ENCODE data around the gene GPR152. TPM values are rescaled to one million over a fixed set of nuclear protein-coding genes. Genes with fewer than 3 reads are reported as not detected.

The GPR152 gene, protein sequence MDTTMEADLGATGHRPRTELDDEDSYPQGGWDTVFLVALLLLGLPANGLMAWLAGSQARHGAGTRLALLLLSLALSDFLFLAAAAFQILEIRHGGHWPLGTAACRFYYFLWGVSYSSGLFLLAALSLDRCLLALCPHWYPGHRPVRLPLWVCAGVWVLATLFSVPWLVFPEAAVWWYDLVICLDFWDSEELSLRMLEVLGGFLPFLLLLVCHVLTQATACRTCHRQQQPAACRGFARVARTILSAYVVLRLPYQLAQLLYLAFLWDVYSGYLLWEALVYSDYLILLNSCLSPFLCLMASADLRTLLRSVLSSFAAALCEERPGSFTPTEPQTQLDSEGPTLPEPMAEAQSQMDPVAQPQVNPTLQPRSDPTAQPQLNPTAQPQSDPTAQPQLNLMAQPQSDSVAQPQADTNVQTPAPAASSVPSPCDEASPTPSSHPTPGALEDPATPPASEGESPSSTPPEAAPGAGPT
- not detected in 2 replicates for total RNA-seq

DNA sequence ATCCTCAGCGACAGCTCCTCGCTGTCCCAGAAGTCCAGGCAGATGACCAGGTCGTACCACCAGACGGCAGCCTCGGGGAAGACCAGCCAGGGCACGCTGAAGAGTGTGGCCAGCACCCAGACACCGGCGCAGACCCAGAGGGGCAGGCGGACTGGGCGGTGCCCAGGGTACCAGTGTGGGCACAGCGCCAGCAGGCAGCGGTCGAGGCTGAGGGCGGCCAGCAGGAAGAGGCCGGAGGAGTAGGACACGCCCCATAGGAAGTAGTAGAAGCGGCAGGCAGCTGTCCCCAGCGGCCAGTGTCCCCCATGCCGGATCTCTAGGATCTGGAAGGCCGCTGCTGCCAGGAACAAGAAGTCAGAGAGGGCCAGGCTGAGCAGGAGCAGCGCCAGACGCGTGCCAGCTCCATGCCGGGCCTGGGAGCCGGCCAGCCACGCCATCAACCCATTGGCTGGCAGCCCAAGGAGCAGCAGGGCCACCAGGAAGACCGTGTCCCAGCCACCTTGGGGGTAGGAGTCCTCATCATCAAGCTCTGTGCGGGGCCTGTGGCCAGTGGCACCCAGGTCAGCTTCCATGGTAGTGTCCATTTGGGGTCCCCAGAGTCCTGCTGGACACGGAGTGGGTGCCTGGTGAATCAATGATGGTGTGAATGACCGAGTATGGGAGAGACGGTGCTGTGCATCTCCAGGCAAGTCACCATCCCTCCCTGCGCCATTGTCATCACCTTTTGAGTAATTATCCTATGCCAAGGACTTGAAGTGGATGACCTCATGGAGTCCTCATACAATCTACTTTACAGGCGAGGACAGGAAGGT lies at the start of gene GPR152:
Gene GPR152 (minus strand): TSS at position 589 of the 812 bp plus-strand sequence. CDS start 5 bp downstream, at position 584.
- no peak for DNase-seq (ENCODE audit: low read depth, low spot score)

DNA sequence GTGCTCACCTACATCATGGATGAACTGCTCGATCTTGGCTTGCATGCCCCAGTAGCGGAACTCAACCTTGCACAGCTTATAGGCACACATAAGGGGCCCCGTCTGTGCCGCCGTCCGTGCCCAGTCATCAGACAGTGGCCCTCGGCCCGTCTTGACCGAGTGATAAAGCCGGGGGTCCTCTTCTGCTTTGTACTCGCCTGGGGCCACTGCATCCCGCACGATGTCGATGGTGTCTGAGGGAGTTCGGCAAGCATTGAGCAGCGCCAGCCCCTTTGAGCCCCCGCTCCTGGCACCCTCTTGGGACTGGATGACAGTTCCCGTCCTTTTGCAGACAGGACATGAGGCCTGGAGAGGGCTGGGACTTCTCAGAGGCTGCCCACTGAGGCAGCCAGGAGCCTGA lies 49.3 kb upstream of the GPR152 start:
- no peak for DNase-seq (ENCODE audit: low read depth, low spot score)

DNA sequence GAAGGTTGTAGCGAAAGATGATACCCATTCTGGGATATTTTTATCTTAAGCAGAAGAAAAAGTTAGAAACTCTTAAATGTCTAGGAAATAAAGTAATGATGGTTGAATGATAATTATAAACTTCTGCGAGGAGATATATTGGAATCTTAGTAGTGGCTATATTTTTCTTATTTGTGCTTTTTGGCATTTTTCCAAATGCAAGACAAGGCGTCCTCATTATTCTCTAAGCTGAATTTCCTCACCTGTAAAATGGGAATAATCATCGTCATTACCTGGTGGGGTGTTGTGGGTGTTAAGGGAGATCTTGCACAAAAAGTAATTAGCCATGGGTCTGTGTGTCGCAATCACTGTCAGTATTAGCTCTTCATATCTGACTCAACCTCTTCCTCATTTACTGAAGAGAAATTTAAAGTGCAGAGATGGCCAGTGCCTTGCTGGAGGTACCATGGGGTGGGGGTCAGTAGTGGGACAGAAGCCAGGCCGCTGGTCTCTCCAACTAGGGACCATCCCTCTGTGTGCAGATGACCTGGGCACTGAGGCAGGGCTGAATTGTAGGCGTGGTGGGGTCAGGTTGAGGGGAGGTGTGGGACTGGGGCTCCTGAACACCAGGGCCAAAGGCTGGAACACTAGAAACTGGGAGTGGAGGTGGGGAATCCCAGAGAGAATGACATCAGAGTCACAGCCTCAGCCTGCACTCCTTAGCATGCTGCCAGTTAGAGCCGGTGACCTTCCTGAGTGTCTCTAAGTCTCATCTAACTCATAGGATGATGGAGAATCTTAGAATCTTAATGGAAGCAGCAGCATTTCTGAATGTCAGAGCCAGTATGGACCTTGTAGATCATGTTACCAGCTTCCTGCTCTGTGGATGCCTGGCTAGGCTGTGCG lies 48.5 kb upstream of the GPR152 start:
- DNase-seq (ENCODE audit: low read depth, low spot score), result no peak

DNA sequence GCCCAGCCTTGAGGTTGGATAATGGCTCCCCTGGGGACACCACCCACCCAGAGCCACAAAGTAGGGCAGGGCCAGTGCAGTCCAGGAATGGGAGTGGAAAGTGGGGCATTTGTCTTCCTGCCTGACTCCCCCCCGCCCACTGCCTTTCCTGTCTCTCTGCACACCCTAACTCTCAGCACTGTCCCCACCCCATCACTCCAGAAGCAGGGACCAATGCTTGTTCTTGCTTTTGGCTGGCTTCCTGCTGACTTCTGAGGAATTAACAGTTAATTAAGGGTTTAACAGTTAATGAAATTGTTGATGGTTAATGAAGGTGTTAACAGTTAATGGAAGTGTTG lies 47.9 kb upstream of the GPR152 start:
- no peak for DNase-seq (ENCODE audit: low read depth, low spot score)

DNA sequence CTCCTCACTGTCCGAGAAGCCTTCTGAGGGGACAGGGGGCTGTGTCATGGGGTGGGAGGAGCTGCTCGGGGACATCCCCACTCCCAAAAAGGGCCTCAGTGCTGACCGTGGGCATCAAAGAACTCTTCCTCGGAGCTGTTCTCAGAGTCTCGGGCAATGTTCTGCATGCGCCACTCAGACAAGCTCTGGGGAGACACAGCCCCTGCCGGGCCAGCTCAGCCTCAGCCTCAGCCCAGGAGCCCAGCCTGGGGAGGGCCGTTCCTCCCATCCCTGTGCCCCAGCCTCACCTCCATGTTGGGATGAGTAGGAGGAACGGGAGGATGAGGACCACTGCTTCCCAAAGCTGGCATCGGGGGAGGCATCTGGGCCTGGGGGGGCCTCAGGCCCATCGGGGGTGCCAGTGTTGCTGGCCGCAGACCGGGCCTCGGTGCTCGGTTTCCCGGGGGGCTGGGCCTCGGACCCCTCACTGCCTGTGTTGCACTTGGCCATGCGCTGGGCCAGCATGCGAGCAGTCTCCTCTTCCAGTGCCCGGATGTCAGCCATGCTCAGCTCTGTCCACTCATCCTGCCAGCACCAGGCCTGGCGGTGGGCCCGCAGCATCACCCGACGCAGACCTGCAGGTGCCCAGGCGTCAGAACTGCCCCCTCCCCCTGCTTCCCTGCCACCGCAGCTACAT lies 47.4 kb upstream of the GPR152 start:
- DNase-seq (ENCODE audit: low read depth, low spot score), result no peak

DNA sequence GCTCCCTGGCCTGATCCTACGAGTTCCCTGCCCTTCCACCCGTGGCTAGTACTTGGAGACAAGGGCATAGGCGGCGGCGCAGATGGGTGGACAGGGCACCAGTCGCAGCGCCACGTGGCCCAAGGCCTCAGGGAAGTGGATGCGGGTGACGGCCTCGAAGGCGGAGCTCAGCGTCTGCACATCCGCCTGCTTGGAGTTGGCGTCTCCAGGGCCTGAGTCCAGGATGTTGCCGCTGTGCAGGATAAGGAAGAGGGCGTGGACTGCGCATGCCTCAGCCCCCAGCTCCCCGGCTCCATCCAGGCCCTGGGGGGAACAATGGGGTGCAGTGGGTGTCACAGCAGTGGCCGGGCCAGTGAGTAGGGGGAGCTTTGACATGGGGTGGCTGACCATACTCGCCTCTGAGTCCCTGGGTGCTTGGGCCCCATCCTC lies 46.0 kb upstream of the GPR152 start:
- no peak for DNase-seq (ENCODE audit: low read depth, low spot score)

DNA sequence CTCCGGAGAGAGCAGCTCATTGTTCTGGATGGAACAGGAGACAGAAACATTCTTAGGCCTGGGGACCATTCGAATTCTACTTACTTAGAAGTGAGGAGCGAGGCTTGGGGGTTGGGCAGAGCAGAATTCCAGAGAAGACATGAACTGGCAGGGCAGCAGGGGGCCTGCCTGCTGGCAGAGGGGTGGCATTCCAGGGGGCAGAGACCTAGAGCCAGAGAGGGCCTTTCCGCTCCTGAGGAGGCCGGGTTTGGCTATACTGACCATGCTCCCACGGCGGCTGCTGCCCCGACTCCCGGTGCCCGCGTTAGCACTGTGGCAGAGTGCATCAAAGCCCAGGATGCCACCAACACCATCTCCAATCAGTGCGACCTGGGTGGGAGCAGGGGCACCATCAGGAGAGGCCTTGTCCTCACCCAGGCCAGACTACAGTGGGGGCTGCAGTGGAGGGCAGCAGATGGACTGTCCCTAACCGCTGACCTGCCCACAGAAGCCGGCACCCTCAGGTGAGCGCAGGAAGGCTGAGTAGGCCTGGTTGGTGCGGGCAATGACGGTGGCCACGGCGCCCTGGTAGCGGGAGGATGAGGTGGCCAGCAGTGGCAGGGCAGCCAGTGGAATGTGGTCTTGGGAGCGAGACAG lies 45.2 kb upstream of the GPR152 start:
- DNase-seq (ENCODE audit: low read depth, low spot score), result no peak

DNA sequence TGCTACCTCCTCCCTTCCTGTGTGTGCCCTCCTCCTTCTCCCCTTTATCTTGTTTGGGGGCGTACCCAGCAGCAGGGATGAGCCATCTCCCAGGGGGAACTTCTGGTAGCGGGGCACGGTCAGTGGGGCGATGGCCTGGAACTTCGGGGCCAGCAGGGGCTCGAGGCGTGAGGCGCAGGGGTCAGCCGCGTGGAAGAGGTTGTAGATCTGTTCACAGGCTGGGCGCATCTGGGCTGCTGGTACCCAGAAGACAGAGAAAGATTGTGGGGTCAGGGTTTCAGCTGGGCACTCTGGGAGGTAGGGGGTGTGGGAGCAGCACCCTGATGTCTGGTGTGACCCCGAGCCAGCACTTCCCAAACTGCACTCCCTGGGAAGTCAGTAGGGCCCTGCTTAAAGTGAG lies 43.6 kb upstream of the GPR152 start:
- no peak for DNase-seq (ENCODE audit: low read depth, low spot score)

DNA sequence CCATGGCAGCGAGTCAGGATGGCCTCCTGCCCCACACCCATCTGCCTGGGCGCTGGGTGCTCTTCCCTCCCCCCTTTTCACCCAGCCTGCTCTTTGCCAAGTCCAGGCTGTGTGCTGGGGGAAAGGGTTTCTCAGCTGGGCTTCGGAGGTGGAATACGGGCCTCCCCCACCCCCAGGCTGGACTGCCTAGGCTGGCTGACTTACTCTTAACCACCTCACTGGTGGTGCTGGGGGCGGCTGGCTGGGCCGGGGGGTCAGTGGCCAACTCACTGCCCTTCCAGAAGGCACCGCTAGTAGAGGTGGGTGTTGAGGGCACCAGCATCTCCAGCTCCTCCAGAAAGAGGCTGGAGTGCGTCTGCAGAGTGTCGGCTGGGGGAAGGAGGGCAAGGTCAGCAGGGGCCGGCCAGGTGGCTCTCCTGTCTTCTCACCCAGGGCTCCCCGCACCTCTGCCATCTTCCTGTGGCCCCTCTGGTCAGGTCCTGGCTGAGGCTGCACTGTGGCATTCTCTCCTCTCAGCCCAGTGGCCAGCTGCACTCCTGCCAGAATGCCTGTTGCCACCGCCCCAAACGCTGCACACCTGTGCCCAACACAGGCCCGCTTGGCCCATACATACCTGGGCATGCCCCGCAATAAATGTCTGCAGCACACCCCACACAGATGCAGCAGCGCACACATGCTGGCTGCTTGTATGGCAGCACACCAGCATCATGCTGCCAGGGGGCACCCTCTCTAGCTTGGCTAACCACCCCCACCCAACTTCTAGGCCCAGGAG lies 42.9 kb upstream of the GPR152 start:
- no peak for DNase-seq (ENCODE audit: low read depth, low spot score)

DNA sequence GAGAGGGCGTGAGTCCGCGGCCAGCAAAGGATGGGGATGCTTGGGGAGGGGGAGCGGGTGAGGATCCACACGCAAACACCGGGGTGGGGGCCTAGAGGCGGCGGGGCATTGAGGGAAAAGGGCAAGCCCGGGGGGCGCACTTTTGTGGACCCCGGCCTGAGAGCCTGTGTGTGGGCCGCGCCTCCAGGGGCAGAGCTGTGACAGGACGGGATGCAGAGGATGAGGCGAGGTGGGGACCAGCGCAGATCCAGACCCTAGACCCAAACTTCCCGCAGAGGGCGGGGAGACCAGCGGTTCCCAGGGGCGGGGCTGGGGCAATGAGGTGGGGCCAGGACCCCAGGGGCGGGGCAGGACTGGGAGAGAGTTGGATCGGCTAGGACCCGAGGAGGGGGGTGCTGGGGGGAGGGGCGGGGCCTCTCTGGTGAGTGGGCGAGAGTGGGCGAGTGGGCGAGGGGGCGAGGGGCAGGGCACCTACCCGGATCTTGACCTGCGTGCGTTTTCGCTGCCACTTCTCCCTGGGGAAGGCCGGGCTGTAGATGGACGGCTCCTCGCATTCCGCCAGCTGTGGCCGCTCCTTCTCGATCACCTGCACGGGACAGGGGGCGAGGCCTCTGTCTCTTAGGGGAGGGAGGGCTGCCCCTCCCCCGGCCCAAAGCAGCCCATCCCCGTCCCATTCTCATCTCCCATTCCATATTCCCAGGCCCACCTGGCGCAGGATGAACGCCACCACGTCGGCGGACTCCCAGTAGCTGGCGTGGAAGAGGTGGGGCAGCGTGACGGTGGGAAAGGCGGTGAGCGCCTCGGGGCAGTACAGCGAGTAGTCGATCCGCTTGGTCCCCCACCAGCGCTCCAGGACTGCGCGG lies 42.1 kb upstream of the GPR152 start:
- no peak for DNase-seq (ENCODE audit: low read depth, low spot score)

DNA sequence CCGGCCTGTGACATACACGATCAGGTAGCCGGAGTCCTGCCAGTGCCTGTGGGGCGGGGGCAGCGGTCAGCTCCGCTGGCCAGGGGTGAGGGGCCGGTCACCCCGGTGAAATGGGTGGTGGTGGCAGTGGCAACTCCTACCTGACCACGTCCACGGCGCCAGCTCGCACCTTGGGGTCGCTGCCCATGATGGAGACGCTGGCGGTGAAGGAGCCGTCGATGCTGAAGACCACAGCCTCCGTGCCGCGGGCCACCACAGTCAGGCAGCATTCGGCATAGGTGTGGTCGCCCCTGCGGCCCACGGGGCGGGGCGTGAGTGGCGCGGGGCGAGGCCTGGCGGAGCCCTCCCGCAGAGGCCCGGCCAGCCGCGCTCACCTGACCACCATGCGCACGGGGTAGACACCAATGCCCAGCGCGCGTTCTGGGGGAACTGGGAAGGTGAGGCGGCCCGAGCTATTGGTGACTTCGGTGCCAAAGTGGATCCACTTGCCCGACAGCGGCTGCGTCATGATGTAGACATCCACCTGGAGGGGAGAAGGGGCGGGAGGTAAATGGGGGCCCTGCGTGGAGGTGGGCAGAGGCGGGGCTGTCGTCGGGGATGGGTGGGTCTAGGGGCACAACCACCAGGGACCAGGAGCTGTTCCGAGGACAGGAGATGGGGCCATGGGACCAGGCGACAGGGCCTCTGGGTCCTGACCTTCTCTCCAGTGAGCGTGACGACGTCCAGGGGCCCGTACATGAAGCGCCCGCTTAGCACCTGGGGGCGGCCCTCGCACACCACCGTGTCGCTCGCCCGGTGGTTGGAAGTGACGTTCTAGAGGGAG lies 41.2 kb upstream of the GPR152 start:
- no peak for DNase-seq (ENCODE audit: low read depth, low spot score)

DNA sequence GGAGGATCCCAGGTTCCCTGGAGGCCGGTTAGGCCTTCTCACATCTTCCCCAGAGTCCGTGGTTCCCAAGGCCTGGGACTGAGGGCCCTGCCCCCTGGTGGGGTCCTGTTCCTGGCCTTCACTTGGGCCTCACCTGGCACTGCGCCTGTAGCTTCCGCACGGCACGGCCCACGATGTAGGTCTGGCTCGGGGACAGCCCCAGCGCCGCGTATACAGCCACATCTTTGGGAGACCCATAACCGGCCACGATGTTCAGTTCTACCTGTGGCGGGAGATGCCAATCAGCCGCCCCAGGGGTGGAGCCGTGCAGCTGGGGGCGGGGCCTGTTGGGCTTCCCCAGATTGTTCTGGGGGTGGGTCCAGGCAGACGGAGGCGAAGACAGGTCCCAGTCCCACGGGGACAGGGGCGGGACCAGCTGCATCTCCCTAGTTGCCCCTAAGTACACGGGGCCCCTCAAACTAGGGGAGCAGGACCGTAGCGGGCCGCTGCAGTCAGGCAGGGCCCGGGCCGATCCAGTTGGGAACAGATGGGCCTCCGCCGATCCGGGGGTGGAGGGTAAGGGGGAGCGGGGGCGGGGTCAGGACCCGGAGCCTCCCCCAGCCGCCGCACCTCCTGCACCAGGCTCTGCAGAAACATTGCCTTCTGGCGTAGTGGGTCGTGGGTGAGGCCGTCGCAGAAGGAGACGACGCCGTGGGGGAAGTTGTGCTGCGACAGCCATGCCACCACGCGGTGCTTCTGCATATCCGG lies 40.4 kb upstream of the GPR152 start:
- no peak for DNase-seq (ENCODE audit: low read depth, low spot score)

DNA sequence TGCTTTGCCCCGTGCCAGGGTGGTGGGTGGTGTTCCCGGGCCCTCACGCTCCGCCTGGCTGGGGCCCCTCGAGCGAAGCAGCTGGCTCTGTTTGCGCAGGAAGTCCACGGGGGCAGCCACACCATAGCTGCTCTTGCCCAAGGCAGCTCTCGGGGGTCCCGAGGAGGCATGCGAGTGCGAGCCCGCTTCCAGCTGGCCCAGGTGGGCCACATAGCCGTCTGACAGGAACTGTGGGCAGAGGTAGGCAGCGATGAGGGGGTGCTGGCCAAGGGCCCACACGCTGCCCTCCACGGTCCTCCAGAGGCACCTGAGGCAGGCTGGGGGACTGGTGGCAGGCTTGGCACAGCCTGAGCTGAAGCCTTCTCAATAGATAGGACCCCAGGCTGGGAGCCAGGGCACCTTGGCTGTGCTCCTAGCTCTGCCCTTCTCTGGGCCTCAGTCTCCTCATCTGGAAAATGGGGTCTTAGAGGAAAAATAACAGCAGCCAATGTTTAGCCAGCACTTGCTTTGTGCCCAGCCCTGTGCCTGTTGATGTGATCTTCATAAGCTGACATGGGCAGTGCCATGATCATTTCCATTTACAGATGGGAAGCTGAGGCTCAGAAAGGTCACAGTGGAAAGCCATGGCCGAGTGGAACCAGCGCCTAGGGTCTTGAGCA lies 39.7 kb upstream of the GPR152 start:
- DNase-seq (ENCODE audit: low read depth, low spot score), result no peak

DNA sequence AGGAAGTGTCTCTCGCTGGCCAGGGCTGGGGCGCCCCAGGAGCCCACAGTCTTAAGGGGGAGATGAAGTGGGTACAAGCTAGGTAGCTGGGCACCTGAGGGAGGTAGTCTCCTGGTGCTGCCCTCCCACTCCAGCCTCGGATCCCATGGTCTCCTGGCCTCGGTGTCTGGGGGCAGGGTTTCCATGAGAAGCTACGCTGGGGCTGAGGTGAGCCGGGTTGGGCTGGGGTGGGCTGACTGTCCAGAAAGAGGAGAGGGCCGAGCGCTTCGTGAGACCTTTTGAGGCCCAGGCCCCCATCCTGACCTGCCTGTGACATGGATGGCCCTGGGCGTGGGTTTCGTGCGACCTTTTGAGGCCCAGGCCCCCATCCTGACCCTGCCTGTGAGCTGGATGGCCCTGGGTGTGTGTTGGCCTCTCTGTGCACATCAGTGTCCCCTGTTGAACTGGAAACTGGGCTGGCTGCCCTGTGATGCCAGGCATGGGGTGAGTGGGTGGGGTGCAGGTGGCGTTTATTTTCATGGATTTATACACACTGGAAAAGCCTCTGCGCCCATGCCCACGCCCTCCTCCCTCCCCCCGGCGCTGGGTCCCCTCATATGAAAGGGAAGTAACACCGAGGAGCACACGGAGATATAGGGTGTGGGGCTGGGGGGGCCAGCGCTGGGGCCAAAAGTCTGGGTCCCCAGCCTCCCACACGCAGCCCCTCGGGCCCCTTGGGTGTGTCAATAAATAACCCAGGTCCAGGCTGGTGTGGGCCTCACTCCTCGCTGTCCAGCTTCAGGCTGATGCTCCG lies 38.9 kb upstream of the GPR152 start:
- no peak for DNase-seq (ENCODE audit: low read depth, low spot score)

DNA sequence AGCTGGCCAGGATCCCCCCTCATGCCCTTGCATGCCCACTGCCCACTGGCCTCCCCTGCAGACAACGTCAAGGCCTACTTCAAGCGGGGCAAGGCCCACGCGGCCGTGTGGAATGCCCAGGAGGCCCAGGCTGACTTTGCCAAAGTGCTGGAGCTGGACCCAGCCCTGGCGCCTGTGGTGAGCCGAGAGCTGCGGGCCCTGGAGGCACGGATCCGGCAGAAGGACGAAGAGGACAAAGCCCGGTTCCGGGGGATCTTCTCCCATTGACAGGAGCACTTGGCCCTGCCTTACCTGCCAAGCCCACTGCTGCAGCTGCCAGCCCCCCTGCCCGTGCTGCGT lies 38.2 kb upstream of the GPR152 start:
- no peak for DNase-seq (ENCODE audit: low read depth, low spot score)
